Neural cell (in vitro differentiated cells): ENCODE results near the gene ADAD2. TPM values are rescaled to one million over a fixed set of nuclear protein-coding genes. Genes with fewer than 3 reads are reported as not detected.
"Not testable (repeated sequence)": the region's sequence is repeated elsewhere in the genome, so short reads cannot be mapped to it uniquely, and the experiment has no call there.

ENCODE experiments used
- H2AFZ ChIP-seq: fragments of 200-600, 300-800 bp; sonication (generic), shearing (Covaris generic); 2 replicates; pipeline ENCODE4 v1.6.0; 2014; ENCODE audit warnings: low read depth, mild to moderate bottlenecking, antibody characterized with exemption, low read length, moderate library complexity
- H3F3A ChIP-seq: fragments of 200-600 bp; shearing (Covaris generic); 2 replicates; pipeline ENCODE4 v1.6.1; 2016; ENCODE audit warnings: mild to moderate bottlenecking, moderate library complexity, mixed read lengths, antibody characterized with exemption, low read length; ENCODE audit not compliant: insufficient read depth, poor library complexity, severe bottlenecking
- H3K27ac ChIP-seq: fragments of 200-600, 300-800 bp; sonication (generic), shearing (Covaris generic); 2 replicates; pipeline ENCODE4 v1.5.1; 2014; ENCODE audit warnings: mild to moderate bottlenecking, low read length, moderate library complexity
- H3K27me3 ChIP-seq: fragments of 300-800, 200-600 bp; sonication (generic), shearing (Covaris generic); 2 replicates; pipeline ENCODE4 v1.6.0; 2014; ENCODE audit warnings: mild to moderate bottlenecking, low read depth, low read length, moderate library complexity; ENCODE audit not compliant: insufficient read depth
- H3K36me3 ChIP-seq: fragments of 300-800, 200-600 bp; sonication (generic), shearing (Covaris generic); 2 replicates; pipeline ENCODE4 v1.5.1; 2014; ENCODE audit warnings: mild to moderate bottlenecking, antibody characterized with exemption, low read length, moderate library complexity; ENCODE audit not compliant: insufficient read depth
- H3K4me2 ChIP-seq: fragments of 300-800, 200-600 bp; sonication (generic), shearing (Covaris generic); 2 replicates; pipeline ENCODE4 v1.6.0; 2014; ENCODE audit warnings: mild to moderate bottlenecking, low read length
- H3K4me3 ChIP-seq: fragments of 300-800, 200-600 bp; sonication (generic), shearing (Covaris generic); 2 replicates; pipeline ENCODE4 v1.5.1; 2014; ENCODE audit warnings: mild to moderate bottlenecking, low read length, moderate library complexity
- H3K79me2 ChIP-seq: fragments of 200-600 bp; shearing (Covaris generic); replicated peaks from 2 replicates; pipeline ENCODE4 v1.6.0; 2014; ENCODE audit warnings: mild to moderate bottlenecking, low read length, moderate library complexity; ENCODE audit not compliant: insufficient read depth
- H3K9ac ChIP-seq: fragments of 300-800, 200-600 bp; sonication (generic), shearing (Covaris generic); 2 replicates; pipeline ENCODE4 v1.6.1; 2016; ENCODE audit warnings: mild to moderate bottlenecking, low read length, mixed read lengths
- H3K9me2 ChIP-seq: fragments of 200-600 bp; shearing (Covaris generic); 2 replicates; pipeline ENCODE4 v1.6.1; 2016; ENCODE audit warnings: mild to moderate bottlenecking, low read length, mixed read lengths; ENCODE audit not compliant: insufficient read depth
- H3K9me3 ChIP-seq: fragments of 200-600, 300-800 bp; sonication (generic), shearing (Covaris generic); 2 replicates; pipeline ENCODE4 v1.6.1; 2016; ENCODE audit warnings: mild to moderate bottlenecking, mixed run types, low read length, moderate library complexity, mixed read lengths
- H4K20me1 ChIP-seq: fragments of 200-600 bp; shearing (Covaris generic); 2 replicates; pipeline ENCODE4 v1.6.1; 2016; ENCODE audit warnings: mild to moderate bottlenecking, mixed run types; ENCODE audit not compliant: insufficient read depth
- CTCF ChIP-seq: fragments of 450-650 bp; IDR thresholded peaks from 2 replicates; pipeline ENCODE4 v1.5.1; 2014; ENCODE audit warnings: antibody characterized with exemption, mild to moderate bottlenecking, moderate library complexity; ENCODE audit not compliant: poor library complexity, severe bottlenecking
- EP300 ChIP-seq: fragments of 450-650 bp; conservative IDR thresholded peaks from 2 replicates; pipeline ENCODE4 v1.6.1; 2014; ENCODE audit warnings: antibody characterized with exemption, mild to moderate bottlenecking, moderate library complexity; ENCODE audit not compliant: poor library complexity, severe bottlenecking
- EZH2 ChIP-seq: fragments of 200-600, 300-800 bp; shearing (Covaris generic), sonication (generic); IDR thresholded peaks from 2 replicates; pipeline ENCODE4 v1.6.1; 2014; ENCODE audit warnings: antibody characterized with exemption, low read length, borderline replicate concordance, mild to moderate bottlenecking; ENCODE audit not compliant: insufficient read depth, poor library complexity, severe bottlenecking
- MXI1 ChIP-seq: fragments of 450-650 bp; conservative IDR thresholded peaks from 2 replicates; pipeline ENCODE4 v1.6.1; 2014; ENCODE audit warnings: antibody characterized with exemption, mild to moderate bottlenecking; ENCODE audit not compliant: poor library complexity, severe bottlenecking
- POLR2AphosphoS5 ChIP-seq: IDR thresholded peaks from 2 replicates; pipeline ENCODE4 v1.6.1; 2012
- RAD21 ChIP-seq: fragments of 450-650 bp; conservative IDR thresholded peaks from 2 replicates; pipeline ENCODE4 v1.6.1; 2014; ENCODE audit warnings: antibody characterized with exemption, mild to moderate bottlenecking, moderate library complexity
- REST ChIP-seq: IDR thresholded peaks from 2 replicates; pipeline ENCODE4 v1.6.1; 2012; ENCODE audit warnings: borderline replicate concordance
- SMC3 ChIP-seq: fragments of 450-650 bp; conservative IDR thresholded peaks from 2 replicates; pipeline ENCODE4 v1.6.1; 2014; ENCODE audit warnings: antibody characterized with exemption, mild to moderate bottlenecking, moderate library complexity; ENCODE audit not compliant: poor library complexity
- TAF1 ChIP-seq: IDR thresholded peaks from 2 replicates; pipeline ENCODE4 v1.6.1; 2012; ENCODE audit warnings: low read depth
- polyA plus RNA-seq: library from polyadenylated mRNA; depleted of rRNA; stranded (reverse); fragments of >200 nt; gene quantifications from 2 replicates; pipeline ENCODE4 v1.2.3, GENCODE V29; 2014

ADAD2 gene
- polyA plus RNA-seq, 1 donor from 2014 or later: not detected

GRCh38 chr16:84199097-84199496 lies 8.1 kb downstream of the ADAD2 start:
- no peaks in the 10 kb centered on the region for H3K27me3 ChIP-seq
- no peaks in the 10 kb centered on the region for H3K9me2 ChIP-seq
- H3K9ac ChIP-seq: no peak overlapping the region
- no peak overlapping the region for H3K4me2 ChIP-seq
- no peaks in the 10 kb centered on the region for H3K79me2 ChIP-seq
- H3K36me3 ChIP-seq: no peaks in the 10 kb centered on the region
- H3K27ac ChIP-seq: no peak overlapping the region
- H3K4me3 ChIP-seq: no peak overlapping the region
- H2AFZ ChIP-seq: no peak overlapping the region
- TF ChIP-seq EP300: no peak
- no peaks in the 10 kb centered on the region for H4K20me1 ChIP-seq
- H3K9me3 ChIP-seq: no peaks in the 10 kb centered on the region
- no peaks in the 10 kb centered on the region for H3F3A ChIP-seq

- no peak overlapping the region for H2AFZ ChIP-seq
- no peaks in the 10 kb centered on the region for H4K20me1 ChIP-seq
- H3K9me3 ChIP-seq: no peaks in the 10 kb centered on the region
- H3K27me3 ChIP-seq: no peaks in the 10 kb centered on the region
- H3K4me3 ChIP-seq: no peak overlapping the region
- no peaks in the 10 kb centered on the region for H3F3A ChIP-seq
- TF ChIP-seq SMC3 (no peak), REST (no peak), POLR2AphosphoS5 (no peak), RAD21 (no peak), EP300 (no peak), TAF1 (no peak), CTCF (no peak), MXI1 (no peak), EZH2 (no peak)
- H3K9me2 ChIP-seq: no peaks in the 10 kb centered on the region
- no peaks in the 10 kb centered on the region for H3K36me3 ChIP-seq
- H3K27ac ChIP-seq: no peak overlapping the region
- H3K4me2 ChIP-seq: no peak overlapping the region
- no peaks in the 10 kb centered on the region for H3K79me2 ChIP-seq
- H3K9ac ChIP-seq: no peak overlapping the region
These were observed 8.9 kb downstream of the ADAD2 start for GRCh38 chr16:84199861-84200260.

- H4K20me1 ChIP-seq, H3K4me2 ChIP-seq, H3K79me2 ChIP-seq, H3K9me3 ChIP-seq, H3K27me3 ChIP-seq, H3K9me2 ChIP-seq, H3K36me3 ChIP-seq, H3K9ac ChIP-seq, H3K27ac ChIP-seq, H3F3A ChIP-seq, H3K4me3 ChIP-seq, H2AFZ ChIP-seq: not testable (repeated sequence)
These were observed 13.6 kb downstream of the ADAD2 start for GRCh38 chr16:84204551-84204950.

- not testable (repeated sequence) for H3K27me3 ChIP-seq, H4K20me1 ChIP-seq, H3K36me3 ChIP-seq, H3K9me3 ChIP-seq, H3K4me3 ChIP-seq, H3K27ac ChIP-seq, H2AFZ ChIP-seq, H3K79me2 ChIP-seq, H3F3A ChIP-seq, H3K9ac ChIP-seq, H3K4me2 ChIP-seq, H3K9me2 ChIP-seq
These were observed 14.2 kb downstream of the ADAD2 start for GRCh38 chr16:84205123-84205522.
